H1 (cell line): ENCODE data around the gene RGS4. TPM values are rescaled to one million over a fixed set of nuclear protein-coding genes. Genes with fewer than 3 reads are reported as not detected.

Experiments
- CTCF ChIA-PET: fragments of 300-600 bp; sonication (Branson Sonifier 250); formaldehyde crosslinking; loops from one replicate; lab custom pipeline; 2021; ENCODE audit not compliant: partially characterized antibody; lab: Charles Lee
- POLR2A ChIA-PET: fragments of 300-600 bp; sonication (Branson Sonifier 250); formaldehyde crosslinking; loops from one replicate; lab custom pipeline; 2021; ENCODE audit warnings: inconsistent platforms; ENCODE audit not compliant: partially characterized antibody; lab: Charles Lee
- DNase-seq, 2 experiments: peaks; one replicate each; pipeline versions ENCODE4 v3.0.0 to v3.0.0-alpha.2; 2010 to 2022; ENCODE audit warnings: low spot score in 2 of 2, low read depth in 1 of 2, mixed read lengths in 1 of 2
- FAIRE-seq: peaks from 2 replicates; lab custom pipeline; 2011; peaks lifted over from hg19 to GRCh38; lab: Jason Lieb, UNC
- H2AFZ ChIP-seq: 2 replicates; pipeline ENCODE4 v1.8.1; 2012; ENCODE audit warnings: low read length, inconsistent platforms
- H2AK5ac ChIP-seq: 2 replicates; pipeline ENCODE4 v1.6.1; 2013; ENCODE audit warnings: low read depth, low read length
- H2BK120ac ChIP-seq: replicated peaks from 2 replicates; pipeline ENCODE3; 2013; ENCODE audit warnings: low read depth, low read length, inconsistent platforms
- H2BK12ac ChIP-seq: 2 replicates; pipeline ENCODE4 v1.6.1; 2013; ENCODE audit warnings: low read depth, low read length
- H2BK15ac ChIP-seq: 2 replicates; pipeline ENCODE4 v1.6.1; 2013; ENCODE audit warnings: low read length
- H2BK20ac ChIP-seq: 2 replicates; pipeline ENCODE4 v1.6.1; 2013; ENCODE audit warnings: low read length
- H2BK5ac ChIP-seq: 2 replicates; pipeline ENCODE4 v1.6.1; 2013; ENCODE audit warnings: low read depth, low read length
- H3K14ac ChIP-seq: 2 replicates; pipeline ENCODE4 v1.6.1; 2013; ENCODE audit warnings: inconsistent platforms; ENCODE audit not compliant: insufficient read length
- H3K18ac ChIP-seq: 2 replicates; pipeline ENCODE4 v1.6.1; 2013; ENCODE audit warnings: low read length; ENCODE audit errors: extremely low read depth
- H3K23ac ChIP-seq: 2 replicates; pipeline ENCODE4 v1.6.1; 2013; ENCODE audit warnings: inconsistent platforms; ENCODE audit not compliant: insufficient read length
- H3K23me2 ChIP-seq: 2 replicates; pipeline ENCODE4 v1.6.1; 2013; ENCODE audit warnings: low read depth, low read length
- H3K27ac ChIP-seq: 2 replicates; pipeline ENCODE4 v1.6.1; 2011; ENCODE audit warnings: low read depth, low read length, inconsistent platforms
- H3K27me3 ChIP-seq, 4 experiments: replicated peaks in 1 of 4; 1 replicate in 1 of 4; 2 replicates in 3 of 4; pipeline versions ENCODE4 v1.6.1 to v1.8.1; 2011 to 2013; ENCODE audit warnings: low read length in 3 of 4, mild to moderate bottlenecking in 3 of 4, inconsistent platforms in 2 of 4, mixed read lengths in 2 of 4, moderate library complexity in 1 of 4; ENCODE audit not compliant: control insufficient read depth in 3 of 4, insufficient read depth in 3 of 4; ENCODE audit errors: extremely low read depth in 1 of 4
- H3K36me3 ChIP-seq, 4 experiments: 2 replicates each; pipeline versions ENCODE4 v1.6.1 to v1.8.1; 2011 to 2013; ENCODE audit warnings: mild to moderate bottlenecking in 4 of 4, low read length in 3 of 4, moderate library complexity in 2 of 4, control low read depth in 1 of 4, inconsistent platforms in 1 of 4; ENCODE audit not compliant: insufficient read depth in 4 of 4, control insufficient read depth in 2 of 4
- H3K4ac ChIP-seq: replicated peaks from 2 replicates; pipeline ENCODE3; 2013; ENCODE audit warnings: low read length, low read depth, mixed read lengths, inconsistent platforms; ENCODE audit not compliant: insufficient read length
- H3K4me1 ChIP-seq, 4 experiments: replicated peaks in 1 of 4; 1 replicate in 1 of 4; 2 replicates in 3 of 4; pipeline versions ENCODE4 v1.6.1 to v1.8.1; 2011 to 2013; ENCODE audit warnings: low read length in 3 of 4, inconsistent platforms in 2 of 4, mixed read lengths in 1 of 4; ENCODE audit not compliant: insufficient read depth in 4 of 4, control insufficient read depth in 3 of 4
- H3K4me2 ChIP-seq, 2 experiments: 2 replicates each; pipeline versions ENCODE4 v1.6.1 to v1.8.1; 2011 to 2013; ENCODE audit warnings: low read depth in 2 of 2, low read length in 2 of 2, control low read depth in 1 of 2, inconsistent platforms in 1 of 2, mild to moderate bottlenecking in 1 of 2; ENCODE audit not compliant: insufficient read depth in 1 of 2
- H3K4me3 ChIP-seq, 4 experiments: fragments of 200-600, 300-600 bp in 1 of 4; sonication (generic), shearing (Covaris generic), sonication (Bioruptor Twin) in 1 of 4; 2 replicates each; pipeline versions ENCODE4 v1.5.1 to v1.8.1; 2011 to 2016; ENCODE audit warnings: low read length in 4 of 4, low read depth in 3 of 4, control low read depth in 2 of 4, inconsistent platforms in 2 of 4, mild to moderate bottlenecking in 2 of 4, mixed read lengths in 1 of 4, moderate library complexity in 1 of 4; ENCODE audit not compliant: insufficient read depth in 2 of 4; ENCODE audit errors: extremely low read depth in 1 of 4
- H3K56ac ChIP-seq: replicated peaks from 2 replicates; pipeline ENCODE3; 2013; ENCODE audit warnings: low read depth, mild to moderate bottlenecking, mixed read lengths, low read length, inconsistent platforms; ENCODE audit not compliant: insufficient read length
- H3K79me1 ChIP-seq: 2 replicates; pipeline ENCODE4 v1.6.1; 2013; ENCODE audit warnings: low read depth, low read length, control low read depth
- H3K79me2 ChIP-seq, 2 experiments: 2 replicates each; pipeline versions ENCODE4 v1.6.1 to v1.8.1; 2012 to 2013; ENCODE audit warnings: low read length in 2 of 2, mild to moderate bottlenecking in 2 of 2, inconsistent platforms in 1 of 2; ENCODE audit not compliant: insufficient read depth in 2 of 2, control insufficient read depth in 1 of 2
- H3K9ac ChIP-seq, 4 experiments: replicated peaks in 1 of 4; 1 replicate in 1 of 4; 2 replicates in 3 of 4; pipeline versions ENCODE4 v1.6.1 to v1.8.1; 2011 to 2013; ENCODE audit warnings: low read depth in 3 of 4, low read length in 3 of 4, control low read depth in 2 of 4, mild to moderate bottlenecking in 2 of 4, moderate library complexity in 2 of 4, inconsistent platforms in 1 of 4; ENCODE audit errors: extremely low read depth in 1 of 4
- H3K9me3 ChIP-seq, 2 experiments: 2 replicates each; pipeline versions ENCODE4 v1.6.1 to v1.8.1; 2012 to 2013; ENCODE audit warnings: mild to moderate bottlenecking in 2 of 2, moderate library complexity in 2 of 2, control low read depth in 1 of 2, inconsistent platforms in 1 of 2, low read depth in 1 of 2, low read length in 1 of 2, mixed read lengths in 1 of 2; ENCODE audit not compliant: insufficient read depth in 2 of 2
- H4K20me1 ChIP-seq, 2 experiments: replicated peaks in 1 of 2; 2 replicates each; pipeline versions ENCODE3 to v1.8.1; 2011 to 2013; ENCODE audit warnings: inconsistent platforms in 2 of 2, low read length in 2 of 2, mild to moderate bottlenecking in 1 of 2; ENCODE audit not compliant: insufficient read depth in 2 of 2, control insufficient read depth in 1 of 2
- H4K5ac ChIP-seq: 2 replicates; pipeline ENCODE4 v1.6.1; 2013; ENCODE audit warnings: low read length, low read depth, mixed read lengths, inconsistent platforms; ENCODE audit not compliant: insufficient read length
- H4K8ac ChIP-seq: 2 replicates; pipeline ENCODE4 v1.8.0; 2013; ENCODE audit warnings: mild to moderate bottlenecking, moderate library complexity, low read length, inconsistent platforms; ENCODE audit not compliant: insufficient read depth; ENCODE audit errors: extremely low read depth
- H4K91ac ChIP-seq: replicated peaks from 2 replicates; pipeline ENCODE3; 2013; ENCODE audit warnings: low read length, mixed read lengths, inconsistent platforms; ENCODE audit not compliant: insufficient read length
- CBX8 ChIP-seq: fragments of 300-800, 300-1000 bp; sonication (generic); IDR thresholded peaks from 2 replicates; pipeline ENCODE4 v1.7.1; 2016; ENCODE audit warnings: low read depth, low read length, borderline replicate concordance
- CEBPB ChIP-seq: IDR thresholded peaks from 2 replicates; pipeline ENCODE4 v1.6.1; 2012; ENCODE audit warnings: low read depth, low read length
- HDAC2 ChIP-seq, 2 experiments: fragments of 300-600 bp in 1 of 2; sonication (generic) in 1 of 2; IDR thresholded peaks; 2 replicates each; pipeline ENCODE4 v1.6.1; 2011 to 2012; ENCODE audit warnings: low read depth in 2 of 2, low read length in 2 of 2, mild to moderate bottlenecking in 2 of 2, moderate library complexity in 2 of 2, borderline replicate concordance in 1 of 2, inconsistent platforms in 1 of 2
- JUND ChIP-seq: IDR thresholded peaks from 2 replicates; pipeline ENCODE4 v1.6.1; 2011; ENCODE audit warnings: mild to moderate bottlenecking, improper control_type of control experiment, low read length
- NRF1 ChIP-seq: IDR thresholded peaks from 2 replicates; pipeline ENCODE4 v1.6.1; 2011; ENCODE audit warnings: mild to moderate bottlenecking, low read depth, low read length, improper control_type of control experiment
- POLR2A ChIP-seq, 2 experiments: IDR thresholded peaks; 1 replicate in 1 of 2; 2 replicates in 1 of 2; pipeline ENCODE4 v1.6.1; 2011; ENCODE audit warnings: low read depth in 2 of 2, low read length in 2 of 2, mild to moderate bottlenecking in 2 of 2; ENCODE audit errors: control extremely low read depth in 1 of 2
- POLR2AphosphoS5 ChIP-seq: IDR thresholded peaks from 2 replicates; pipeline ENCODE4 v1.6.1; 2011; ENCODE audit warnings: low read depth, low read length
- RFX5 ChIP-seq: IDR thresholded peaks from 2 replicates; pipeline ENCODE4 v1.6.1; 2011; ENCODE audit warnings: low read depth, low read length, improper control_type of control experiment, borderline replicate concordance
- SP1 ChIP-seq: IDR thresholded peaks from 2 replicates; pipeline ENCODE4 v1.6.1; 2011; ENCODE audit warnings: low read depth, low read length
- TCF12 ChIP-seq: IDR thresholded peaks from 2 replicates; pipeline ENCODE4 v1.6.1; 2011; ENCODE audit warnings: low read depth, mild to moderate bottlenecking, low read length
- WGBS, 2 experiments: shearing (Covaris generic) in 1 of 2; methylation state at CpG; one replicate each; pipeline versions ENCODE4 v1.1.6 to v1.1.7; 2013 to 2015; ENCODE audit warnings: low lambda C conversion rate in 2 of 2, mixed read lengths in 2 of 2, inconsistent platforms in 1 of 2, low coverage in 1 of 2, missing lambda C conversion rate in 1 of 2; ENCODE audit not compliant: insufficient replicate concordance in 2 of 2, insufficient coverage in 1 of 2, insufficient read length in 1 of 2; ENCODE audit errors: extremely low coverage in 1 of 2, missing lambda C conversion rate in 1 of 2; 5-methylcytosine and 5-hydroxymethylcytosine counted together
- polyA plus RNA-seq, 7 experiments: library from polyadenylated mRNA; depleted of rRNA in 3 of 7; stranded (reverse) in 5 of 7; unstranded in 2 of 7; fragments of >200 nt in 5 of 7; fragments of 200-250 nt in 2 of 7; gene quantifications; 1 replicate in 5 of 7; 2 replicates in 1 of 7; 4 replicates in 1 of 7; pipeline versions ENCODE4 v1.2.1 to v1.2.3, GENCODE V29; 2011 to 2013; ENCODE audit warnings: missing spikeins in 2 of 7, mixed read lengths in 2 of 7
- total RNA-seq: library from RNA; stranded (reverse); fragmentation: NEBNext Ultra II Directional; extraction: Animal tissue kit (Norgen Biotek cat#: 25700); gene quantifications from 2 replicates; pipeline ENCODE4 v1.2.1, GENCODE V29; 2021

Gene RGS4
- total and polyA plus RNA-seq, 2 of the 8 experiments (the other 6 are each of a cell fraction or from before 2014, with no cell fraction given), result 0.26 to 0.74 TPM

GRCh38 chr1:163039707-163040093 is 29.5 kb upstream of the RGS4 start:
- H3K79me2 ChIP-seq, result no peaks in the 10 kb centered on the region

More at GRCh38 chr1:163039707-163040093, 29.5 kb upstream of the RGS4 start:
- CTCF ChIA-PET, result no interaction called here
- H3K4me3 ChIP-seq, result no peak overlapping the region
- H3K4me1 ChIP-seq, result no peaks in the 10 kb centered on the region
- H3K23ac ChIP-seq, result no peak overlapping the region
- no peak overlapping the region for H4K91ac ChIP-seq
- no peak overlapping the region for H3K56ac ChIP-seq
- H4K5ac ChIP-seq, result no peak overlapping the region
- no peaks in the 10 kb centered on the region; the same call in 1 of the 2 replicates for H3K23me2 ChIP-seq
- H4K8ac ChIP-seq, result no peak overlapping the region
- H2BK20ac ChIP-seq, result no peak overlapping the region
- DNase-seq, result no peak
- H3K36me3 ChIP-seq, result no peaks in the 10 kb centered on the region
- TF ChIP-seq HDAC2 (IDR thresholded peaks at IDR 0.05; ENCODE audit: borderline replicate concordance in 1 of 2, low read depth in 2 of 2, low read length in 2 of 2), result no peak
- TF ChIP-seq RFX5, result no peak
- TF ChIP-seq JUND, result no peak
- TF ChIP-seq CEBPB, result no peak
- no peak for TF ChIP-seq SP1
- TF ChIP-seq POLR2AphosphoS5, result no peak
- no peak for TF ChIP-seq NRF1
- no peak for TF ChIP-seq TCF12
- TF ChIP-seq POLR2A (IDR thresholded peaks at IDR 0.05; ENCODE audit: control extremely low read depth in 1 of 2, low read depth in 2 of 2, low read length in 2 of 2), result no peak
- no peak for TF ChIP-seq CBX8
- TF ChIP-seq, all 59 proteins: peak for 0
- Histone ChIP-seq H2AFZ (no peak overlapping the region), H2BK120ac (no peak overlapping the region), H3K9ac (no peak overlapping the region), H3K79me1 (no peaks in the 10 kb centered on the region), H2AK5ac (no peak overlapping the region), H3K4ac (no peak overlapping the region), H2BK15ac (no peak overlapping the region), H3K18ac (no peak overlapping the region), H2BK12ac (no peak overlapping the region), H3K27ac (no peak overlapping the region), H2BK5ac (no peak overlapping the region), H3K9me3 (no peaks in the 10 kb centered on the region), H3K27me3 (no peaks in the 10 kb centered on the region), H3K14ac (no peak overlapping the region), H3K4me2 (no peak overlapping the region), H4K20me1 (no peaks in the 10 kb centered on the region)
- POLR2A ChIA-PET, result no interaction called here
- WGBS, 2 experiments, result 97% methylated on average over 2 of the region's 2 CpGs; no CpG with 5 or more reads in 1 of the 2 experiments
- no peak for FAIRE-seq
